ENCODE data around the gene APRT.
"Not testable (repeated sequence)": the region's sequence is repeated elsewhere in the genome, so short reads cannot be mapped to it uniquely, and the experiment has no call there.

The APRT gene

DNA sequence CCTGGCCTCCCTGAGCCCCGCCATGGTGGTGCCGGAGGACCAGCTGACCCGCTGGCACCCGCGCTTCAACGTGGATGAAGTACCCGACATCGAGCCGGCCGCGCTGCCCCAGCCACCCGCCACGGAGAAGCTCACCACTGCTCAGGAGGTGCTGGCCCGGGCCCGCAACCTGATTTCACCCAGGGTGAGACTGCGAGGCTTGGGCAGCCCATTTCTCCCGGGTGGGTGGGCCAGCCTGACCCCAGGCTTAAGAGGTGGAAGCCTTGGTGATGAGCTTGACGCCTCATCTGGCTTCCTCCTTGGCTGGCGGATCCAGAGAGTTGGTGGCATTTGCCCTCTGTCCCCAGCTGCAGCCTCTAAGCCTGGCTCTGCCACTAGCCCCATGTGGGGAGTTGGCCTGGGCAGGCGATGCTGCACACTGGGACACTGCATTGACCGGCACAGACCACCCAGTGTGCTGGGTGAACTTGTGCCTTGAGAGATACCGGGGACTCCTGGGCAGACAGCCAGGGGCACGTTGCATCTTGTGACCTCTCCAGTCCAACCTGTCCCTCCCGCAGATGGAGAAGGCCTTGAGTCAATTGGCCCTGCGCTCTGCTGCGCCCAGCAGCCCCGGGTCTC, 5.1 kb downstream of the APRT start:
- no peak for DNase-seq

DNA sequence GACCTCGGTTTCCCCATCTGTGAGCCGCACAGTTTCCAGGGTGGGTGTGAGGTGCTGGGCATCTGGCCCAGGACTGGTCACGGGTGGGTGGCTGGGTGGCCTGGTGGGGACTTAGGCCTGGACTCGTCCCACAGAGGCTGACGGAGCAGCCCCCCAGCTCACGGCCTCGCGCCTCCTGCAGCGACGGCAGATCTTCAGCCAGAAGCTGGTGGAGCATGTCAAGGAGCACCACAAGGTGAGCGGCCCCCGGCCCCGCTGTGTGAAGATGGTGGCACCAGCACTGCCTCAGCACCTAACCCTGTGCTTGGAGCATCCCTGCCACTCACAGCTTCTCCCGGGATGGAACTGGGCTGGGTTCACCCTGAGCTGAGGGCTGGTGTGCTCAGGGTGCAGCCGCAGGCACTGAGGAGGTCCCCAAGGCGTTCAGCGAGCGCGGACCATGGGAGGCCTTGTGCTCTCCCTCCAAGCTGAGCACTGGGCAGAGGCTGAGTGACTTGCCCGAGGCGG, 5.8 kb downstream of the APRT start:
- DNase-seq: no peak

DNA sequence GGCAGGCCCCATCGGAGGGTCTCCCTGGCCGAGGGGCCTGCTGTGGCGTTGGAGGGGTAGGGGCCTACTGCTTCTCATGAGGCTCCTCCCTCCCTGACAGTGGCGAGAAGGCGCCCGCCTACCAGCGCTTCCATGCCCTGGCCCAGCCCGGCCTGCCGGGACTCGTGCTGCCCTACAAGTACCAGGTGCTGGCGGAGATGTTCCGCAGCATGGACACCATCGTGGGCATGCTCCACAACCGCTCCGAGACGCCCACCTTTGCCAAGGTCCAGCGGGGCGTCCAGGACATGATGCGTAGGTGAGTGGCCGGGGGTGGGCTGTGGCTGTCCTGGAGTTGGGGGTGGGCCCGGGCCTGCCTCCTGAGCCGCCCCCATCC, 6.4 kb downstream of the APRT start:
- no peak for DNase-seq

DNA sequence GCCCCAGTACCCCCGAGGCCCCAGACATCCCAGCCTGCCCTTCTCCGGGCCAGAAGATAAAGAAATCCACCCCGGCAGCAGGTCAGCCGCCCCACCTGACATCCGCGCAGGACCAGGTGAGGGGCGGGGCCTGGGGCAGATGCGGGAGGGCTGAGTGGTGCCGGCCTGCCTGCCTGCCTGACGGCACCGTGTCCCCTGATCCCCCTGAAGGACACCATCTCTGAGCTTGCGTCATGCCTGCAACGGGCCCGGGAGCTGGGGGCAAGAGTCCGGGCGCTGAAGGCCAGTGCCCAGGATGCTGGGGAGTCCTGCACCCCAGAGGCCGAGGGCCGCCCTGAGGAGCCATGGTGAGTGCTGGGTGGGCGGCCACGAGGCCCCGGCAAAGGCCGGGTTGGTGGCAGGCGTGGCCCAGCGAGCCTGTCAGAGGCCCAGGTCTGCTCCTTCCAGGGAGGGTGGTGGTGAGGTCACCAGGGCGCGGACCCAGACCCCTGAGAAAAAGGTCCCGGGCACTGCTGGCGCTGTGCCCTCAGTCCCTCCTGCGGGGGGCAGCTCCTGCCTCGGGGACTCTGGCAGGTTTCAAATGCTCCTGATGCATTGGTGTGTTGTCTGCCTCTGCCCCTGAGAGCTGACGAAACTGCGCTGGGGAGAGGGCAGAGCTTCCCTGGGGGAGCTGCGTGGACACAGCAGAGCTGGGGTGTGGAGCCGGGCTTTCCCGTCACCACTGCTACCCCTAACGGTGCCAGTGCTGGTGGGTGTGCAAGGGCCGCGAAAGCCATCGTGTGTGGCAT, 7.0 kb downstream of the APRT start:
- DNase-seq: no peak

DNA sequence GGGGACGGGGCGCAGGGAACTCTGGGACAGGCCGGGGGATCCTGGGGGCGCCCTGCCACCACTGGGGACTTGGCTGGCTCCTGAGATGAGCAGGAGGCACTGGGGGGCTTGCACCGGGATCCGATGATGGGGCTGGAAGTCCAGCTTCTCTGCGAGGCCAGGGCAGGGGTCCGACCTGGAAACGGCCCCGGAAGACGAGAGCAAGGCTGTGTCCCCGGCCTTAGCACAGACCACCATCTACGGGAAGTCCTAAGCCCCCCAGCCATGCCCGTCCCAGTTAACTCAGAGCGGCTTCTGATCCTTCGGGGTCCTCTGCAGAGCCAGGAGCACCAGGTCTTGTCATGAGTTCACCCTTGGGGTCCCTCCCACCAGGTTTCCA, 7.6 kb downstream of the APRT start:
- DNase-seq: no peak

DNA sequence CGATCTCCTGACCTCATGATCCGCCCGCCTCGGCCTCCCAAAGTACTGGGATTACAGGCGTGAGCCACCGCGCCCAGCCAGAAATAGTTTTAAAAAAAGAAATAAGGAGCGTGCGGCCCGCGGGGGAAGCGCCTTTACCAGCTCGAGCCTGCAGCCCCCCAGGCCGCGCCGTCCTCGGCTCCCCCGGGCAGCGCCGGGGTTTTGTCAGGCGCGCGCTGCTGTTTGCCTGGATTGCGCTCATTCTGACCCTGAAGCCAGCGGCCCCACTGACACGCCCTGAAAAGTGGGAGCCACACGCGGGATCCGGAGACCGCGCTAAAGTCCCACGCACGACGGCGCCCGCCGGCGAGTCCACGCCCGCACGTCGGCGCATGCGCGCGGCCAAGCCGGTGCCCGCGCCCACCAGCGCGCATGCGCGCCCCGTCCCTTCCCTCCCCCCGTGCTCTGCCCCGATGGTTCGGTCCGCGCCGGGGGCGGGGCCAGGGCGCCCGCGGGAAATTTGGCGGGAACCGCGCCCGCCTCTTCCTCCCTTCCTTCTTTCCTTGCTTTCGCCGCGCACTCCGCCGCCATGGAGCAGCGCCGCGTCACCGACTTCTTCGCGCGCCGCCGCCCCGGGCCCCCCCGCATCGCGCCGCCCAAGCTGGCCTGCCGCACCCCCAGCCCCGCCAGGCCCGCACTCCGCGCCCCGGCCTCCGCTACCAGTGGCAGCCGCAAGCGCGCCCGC, 8.3 kb downstream of the APRT start, which contains the start of gene CDT1:
CDT1 (plus strand) TSS at position 526 of the 724 bp plus-strand sequence; CDS start at position 569, 43 bp downstream.
- DNase-seq: peak; percentile 93

DNA sequence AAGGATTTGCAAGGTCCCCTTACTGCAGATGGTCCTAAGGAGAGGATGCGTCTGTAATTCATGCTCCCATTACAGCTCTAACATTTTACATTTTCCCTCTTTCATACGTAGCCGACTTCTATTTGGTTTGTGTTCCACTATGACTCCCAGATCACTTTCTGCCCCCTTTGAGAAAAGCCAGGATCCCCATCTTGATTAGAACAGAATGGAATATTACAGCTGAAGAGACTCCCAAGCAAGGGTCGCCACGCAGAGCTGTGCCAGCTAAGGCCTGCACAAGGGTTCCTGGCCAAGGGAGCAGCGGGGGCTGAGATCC, 11.5 kb downstream of the APRT start:
- DNase-seq: no peak

DNA sequence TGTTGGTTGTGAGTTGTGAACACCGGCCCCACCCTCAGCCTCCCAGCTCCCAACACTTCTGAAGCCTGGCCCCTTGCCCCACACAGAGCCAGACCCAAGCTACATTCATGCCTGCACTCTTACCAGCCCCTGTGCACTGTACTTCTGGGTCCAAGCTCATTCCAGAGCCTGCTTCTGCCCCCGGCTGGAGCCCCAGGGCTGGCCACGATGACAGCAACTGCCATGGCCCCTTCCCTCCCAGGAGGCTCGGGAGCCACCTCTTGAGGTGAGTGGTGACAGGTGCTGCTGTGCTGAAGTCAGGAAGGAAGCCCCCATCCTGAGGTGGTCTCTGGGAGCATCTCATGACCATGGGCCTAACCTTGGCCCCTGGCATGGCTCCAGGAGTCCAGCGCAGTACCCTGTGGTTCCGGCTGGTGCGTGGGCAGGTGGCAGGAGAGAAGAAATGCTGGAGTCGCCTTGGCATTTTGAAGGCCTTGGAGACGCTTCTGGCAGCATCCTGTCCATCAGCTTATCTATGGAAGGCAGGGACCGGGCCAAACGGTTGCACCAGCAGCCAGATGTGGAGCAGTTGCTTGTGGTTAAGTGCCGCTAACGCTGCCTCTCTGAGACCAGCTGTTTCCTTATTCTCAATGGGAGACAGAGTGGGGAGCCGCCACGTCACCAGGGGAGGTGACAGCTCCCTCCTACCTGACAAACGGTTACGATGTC, 12.0 kb downstream of the APRT start:
- DNase-seq: no peak

DNA sequence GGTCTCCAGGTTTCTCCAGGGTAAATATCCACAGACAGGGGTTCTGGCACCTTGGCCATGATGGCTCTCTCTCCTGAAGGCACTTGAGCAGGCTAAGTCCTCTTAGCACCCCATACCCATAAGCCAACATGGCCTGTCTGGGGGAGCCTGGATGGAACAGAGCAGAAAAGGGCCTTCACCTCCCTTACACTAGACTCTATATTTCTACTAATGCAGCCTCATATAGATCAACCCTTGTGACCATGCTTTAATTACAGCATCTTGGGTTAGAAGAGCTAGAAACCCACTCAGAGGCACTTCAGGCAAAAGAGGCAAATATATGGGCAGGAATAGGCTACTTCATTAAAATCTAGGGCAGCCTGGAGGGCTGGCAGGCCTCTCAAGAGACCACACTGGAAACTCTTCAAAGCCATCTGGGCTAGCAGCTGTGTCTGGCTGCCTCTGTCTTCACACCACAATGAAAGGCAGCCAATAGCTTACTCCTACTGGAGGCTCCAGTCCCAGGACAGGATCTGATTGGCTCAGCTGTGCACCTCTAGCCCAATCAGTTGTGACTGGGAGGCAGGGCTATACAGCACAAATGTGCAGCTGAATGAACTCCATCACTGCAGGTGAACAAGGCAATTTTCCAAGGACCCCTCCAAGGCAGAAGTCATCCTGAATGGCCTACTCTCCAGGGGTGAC, 12.8 kb downstream of the APRT start:
- no peak for DNase-seq

DNA sequence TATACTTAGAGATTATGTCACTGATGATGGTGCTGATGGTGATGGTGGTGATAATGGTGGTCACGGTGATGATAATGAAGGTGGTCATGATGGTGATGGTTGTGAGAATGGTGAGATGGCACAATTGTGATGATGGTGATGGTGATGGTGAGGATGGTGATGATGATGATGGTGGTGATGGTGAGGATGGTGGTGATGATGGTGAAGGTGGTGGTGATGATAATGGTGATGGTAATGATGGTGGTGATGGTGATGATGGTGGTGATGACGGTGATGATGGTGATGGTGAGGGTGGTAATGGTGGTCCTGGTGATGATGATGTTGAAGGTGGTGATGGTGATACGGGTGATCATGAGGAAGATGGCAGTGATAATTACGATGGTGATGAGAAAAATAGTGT, 13.7 kb downstream of the APRT start:
- DNase-seq: no peak

DNA sequence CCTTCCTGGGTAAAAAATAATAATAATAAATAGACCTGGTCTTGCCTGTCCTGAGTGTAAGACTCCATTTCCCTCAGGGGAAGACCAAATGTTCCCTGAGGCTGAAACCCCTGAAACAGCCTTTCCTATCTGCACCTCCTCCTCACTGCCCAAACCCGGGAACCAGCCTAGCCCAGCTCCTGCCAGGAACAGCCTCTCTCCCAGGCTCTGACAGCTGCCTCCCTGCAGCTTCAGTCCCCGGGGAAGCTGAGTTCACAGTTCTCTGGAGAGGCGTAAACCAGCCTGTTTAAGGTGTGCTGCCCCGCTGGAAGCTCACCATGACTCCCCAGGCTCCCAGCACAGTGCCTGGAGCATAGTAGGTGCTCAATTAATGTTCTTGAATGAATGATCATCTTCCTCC, 15.4 kb downstream of the APRT start:
- no peak for DNase-seq

DNA sequence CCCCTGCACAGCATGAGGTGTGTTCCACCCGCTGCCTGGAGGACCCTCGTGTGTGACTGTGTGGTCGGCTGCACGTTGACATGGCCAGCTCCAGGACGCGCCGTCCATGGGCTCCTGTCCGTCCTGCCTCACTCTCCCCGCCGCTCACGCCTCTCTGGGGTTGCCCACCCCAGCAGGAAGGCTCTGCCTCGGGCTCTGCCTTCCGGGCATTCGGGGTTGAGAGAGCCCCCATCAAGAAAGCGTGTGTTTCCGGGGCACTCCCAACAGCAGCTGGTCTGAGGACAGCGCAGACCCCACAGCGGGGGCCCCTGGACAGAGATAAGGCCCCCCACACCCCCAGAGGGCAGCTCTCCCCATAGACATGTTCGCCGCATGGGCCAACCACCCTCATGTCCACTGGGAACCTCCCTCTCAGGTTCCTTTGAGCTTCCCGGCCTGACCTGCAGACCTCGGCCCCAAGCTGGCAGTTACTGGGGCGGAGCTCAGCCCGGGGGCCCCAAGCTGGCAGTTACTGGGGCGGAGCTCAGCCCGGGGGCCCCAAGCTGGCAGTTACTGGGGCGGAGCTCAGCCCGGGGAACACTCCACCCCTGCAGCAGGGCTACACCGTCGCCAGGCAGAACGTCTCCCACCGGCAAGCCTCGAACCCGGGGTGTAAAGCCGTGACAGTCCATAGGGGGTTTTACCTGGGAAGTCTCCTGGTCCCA, 18.3 kb downstream of the APRT start:
- no peak for DNase-seq

DNA sequence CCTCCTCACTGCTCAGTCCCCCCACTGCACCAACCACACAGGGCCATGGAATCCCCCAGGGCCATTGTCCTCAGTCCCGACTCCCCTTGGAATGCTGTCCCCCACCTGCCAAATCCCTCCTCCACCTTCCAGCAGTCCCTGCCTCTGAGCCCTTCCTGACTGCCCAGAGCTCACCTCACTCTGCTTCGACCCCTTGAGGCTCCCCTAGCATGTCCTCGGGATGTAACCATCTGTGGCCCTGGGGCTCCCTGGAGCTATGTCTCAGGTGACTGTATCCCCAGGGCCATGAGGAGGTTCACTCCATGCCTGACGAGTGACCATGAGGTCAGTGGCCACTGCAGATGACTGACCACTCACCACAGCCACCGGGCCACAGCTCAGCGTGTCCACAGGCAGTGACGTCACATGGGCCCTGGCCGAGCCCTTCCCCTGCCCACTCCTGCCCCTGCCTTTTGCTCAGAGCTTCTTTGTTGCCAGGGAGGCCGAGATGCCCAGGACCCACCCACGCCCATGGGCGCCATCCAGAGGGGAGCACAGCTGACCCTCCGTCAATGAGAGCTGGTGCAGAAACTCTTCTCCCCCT, 19.0 kb downstream of the APRT start:
- peak; percentile 47 for DNase-seq

DNA sequence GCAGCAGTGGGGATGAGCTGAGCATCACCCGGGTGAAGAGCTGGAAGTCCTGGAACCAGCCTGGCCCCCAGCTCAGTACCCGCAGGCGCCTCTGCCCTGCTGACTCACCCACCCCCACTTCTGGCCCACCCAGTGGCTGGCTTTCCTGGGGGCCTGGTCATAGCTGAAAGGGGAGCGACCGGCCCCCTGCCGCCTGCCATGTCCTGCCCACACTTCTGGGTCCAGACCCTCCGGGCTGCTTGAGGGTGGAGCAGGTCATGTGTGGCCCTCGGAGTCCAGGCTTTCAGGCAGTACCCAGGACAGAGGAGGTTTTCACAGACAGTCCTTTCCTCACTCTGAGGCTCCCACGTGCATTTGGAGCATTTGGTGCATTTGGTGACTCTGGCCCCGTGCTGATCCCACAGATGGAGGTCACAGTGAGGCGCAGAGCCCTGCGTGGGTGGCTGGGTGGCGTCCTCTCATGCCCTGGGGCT, 19.6 kb downstream of the APRT start:
- DNase-seq: no peak

DNA sequence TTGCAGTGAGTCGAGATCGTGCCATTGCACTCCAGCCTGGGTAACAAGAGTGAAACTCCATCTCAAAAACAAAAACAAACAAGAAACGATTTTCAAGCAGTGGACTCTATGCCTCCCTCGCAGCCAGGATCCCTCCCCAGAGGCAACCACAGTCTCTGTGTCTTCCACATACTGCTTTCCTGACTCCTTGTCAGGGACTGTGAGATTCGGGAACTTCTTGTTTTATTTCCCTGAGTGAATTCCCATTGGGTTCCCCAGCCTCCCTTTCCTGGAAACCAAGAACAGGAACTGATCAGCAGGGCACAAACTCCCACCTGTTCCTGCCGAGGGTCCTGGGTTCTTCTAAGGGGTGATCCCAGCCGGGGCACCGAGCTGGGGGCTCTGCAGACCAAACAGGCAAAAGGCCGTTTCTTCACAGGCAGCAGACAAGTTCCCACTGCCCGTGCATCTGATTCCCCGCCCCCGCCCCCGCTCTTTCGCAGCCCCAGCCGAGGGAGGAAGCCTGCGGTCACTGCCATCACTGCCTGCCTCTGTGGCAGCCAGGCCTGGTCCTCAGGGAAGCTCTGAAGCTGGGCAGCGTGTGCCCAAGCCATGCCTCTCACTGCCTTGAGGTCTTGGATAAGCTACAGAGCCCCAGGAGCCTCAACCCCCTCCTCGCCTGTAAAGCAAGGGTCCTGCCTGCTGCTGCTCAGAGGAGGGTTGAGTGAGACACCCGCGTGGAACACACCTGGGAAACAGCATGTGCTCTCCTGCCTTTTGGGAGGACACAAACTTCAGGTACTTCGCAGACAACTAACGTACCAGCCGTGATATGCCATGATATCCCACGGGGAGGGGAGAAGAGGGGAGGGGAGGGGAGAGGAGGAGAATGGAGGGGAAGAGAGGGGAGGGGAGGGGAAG, 21.2 kb downstream of the APRT start:
- DNase-seq: peak; percentile 57

DNA sequence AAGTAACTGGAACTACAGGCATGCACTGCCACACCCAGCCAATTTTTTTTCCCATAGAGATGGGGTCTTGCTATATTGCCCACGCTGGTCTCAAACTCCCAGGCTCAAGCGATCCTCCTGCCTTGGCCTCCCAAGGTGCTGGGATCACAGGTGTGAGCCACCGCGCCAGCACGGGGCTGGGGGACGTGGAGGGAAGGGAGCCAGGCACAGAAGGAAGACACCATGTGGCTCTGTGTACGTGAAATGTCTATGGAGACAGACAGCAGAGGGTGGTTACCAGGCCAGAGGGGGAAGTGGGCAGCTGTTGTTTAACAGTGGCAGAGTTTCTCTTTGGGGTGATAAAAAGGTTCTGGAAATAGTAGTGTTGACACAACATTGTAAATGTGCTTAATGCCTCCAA, 22.1 kb downstream of the APRT start:
- no peak for DNase-seq

DNA sequence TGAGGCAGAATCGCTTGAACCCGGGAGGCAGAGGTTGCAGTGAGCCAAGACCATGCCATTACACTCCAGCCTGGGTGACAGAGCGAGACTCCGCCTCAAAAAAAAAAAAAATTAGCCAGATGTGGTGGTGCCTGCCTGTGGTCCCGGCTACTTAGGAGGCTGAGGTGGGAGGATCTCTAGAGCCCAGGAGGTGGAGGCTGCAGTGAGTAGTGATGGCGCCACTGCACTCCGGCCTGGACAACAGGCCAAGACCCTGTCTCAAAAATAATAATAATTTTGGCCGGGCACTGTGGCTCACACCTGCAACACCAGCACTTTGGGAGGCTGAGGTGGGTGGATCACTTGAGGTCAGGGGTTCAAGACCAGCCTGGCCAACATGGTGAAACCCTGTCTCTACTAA, 23.0 kb downstream of the APRT start:
- DNase-seq: not testable (repeated sequence)

DNA sequence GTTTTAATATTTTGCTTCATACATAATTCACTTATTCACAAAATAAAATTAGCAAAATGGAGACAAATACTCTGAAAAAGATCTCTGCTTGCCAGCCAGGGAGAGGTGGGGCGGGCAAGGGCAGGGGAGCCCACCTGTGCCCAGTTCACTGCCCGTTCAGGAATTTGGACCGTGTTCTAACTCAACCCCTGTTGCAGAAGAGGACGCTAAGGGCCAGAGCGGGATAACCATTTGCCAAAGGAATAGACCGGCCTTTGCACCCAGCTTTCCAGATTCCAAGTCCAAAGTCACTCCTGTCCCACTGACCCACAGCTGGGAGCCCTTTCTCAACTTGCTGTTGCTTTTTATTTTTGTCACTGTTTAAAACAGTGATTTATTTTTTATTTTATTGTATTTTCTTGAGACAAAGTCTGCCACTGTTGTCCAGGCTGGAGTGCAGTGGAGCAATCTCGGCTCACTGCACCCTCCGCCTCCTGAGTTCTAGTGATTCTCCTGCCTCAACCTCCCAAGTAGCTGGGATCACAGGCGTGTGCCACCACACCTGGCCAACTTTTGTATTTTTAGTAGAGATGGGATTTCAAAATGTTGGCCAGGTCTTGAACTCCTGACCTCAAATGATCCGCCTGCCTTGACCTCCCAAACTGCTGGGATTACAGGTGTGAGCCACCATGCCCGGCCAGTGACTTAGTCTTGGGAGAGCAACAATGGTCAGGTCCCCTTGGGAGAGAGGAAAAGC, 24.0 kb downstream of the APRT start:
- DNase-seq: no peak

DNA sequence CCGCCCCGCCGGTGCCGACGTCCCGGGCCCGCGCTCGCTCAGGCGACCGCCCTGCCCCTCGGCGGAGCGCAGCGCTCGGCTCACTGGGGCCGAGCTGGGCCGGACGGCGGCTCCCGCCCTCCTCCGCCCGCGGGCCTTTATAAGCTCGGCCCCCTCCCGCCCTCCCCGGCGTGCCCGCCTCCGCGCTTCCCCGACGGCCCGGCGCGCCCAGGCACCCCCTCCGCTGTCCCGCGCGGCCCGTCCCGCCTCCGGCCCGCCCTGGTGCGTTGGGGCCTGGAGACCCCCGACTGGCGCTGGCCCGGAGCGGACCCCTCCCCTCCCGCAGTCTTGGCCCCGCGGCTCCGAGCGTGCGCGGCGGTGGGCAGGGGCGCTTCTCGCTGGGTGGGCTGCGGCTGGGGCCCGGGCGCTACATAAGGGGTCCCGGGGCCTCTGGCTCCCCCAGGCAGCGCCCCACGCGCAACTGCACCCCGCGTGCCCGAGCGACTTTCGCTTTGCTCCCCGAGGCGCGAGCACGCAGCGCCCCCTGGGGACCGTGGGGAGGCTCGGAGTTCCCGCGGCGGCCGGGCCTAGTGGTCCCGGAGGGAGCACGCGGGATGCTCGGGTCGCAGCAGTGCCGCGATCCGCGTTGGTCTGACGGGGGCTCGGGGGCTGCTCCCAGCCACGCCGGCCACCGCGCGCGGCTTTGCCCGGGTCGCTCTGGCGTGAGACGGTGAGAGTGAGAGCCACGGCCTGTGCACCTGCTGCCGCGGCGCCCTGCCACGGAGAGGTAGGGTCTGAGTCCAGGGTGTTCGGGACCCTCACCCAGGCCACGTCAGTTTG, 26.4 kb downstream of the APRT start, which contains the start of gene PIEZO1:
PIEZO1 (minus strand) TSS at position 115 of the 819 bp plus-strand sequence. CDS start 256 bp downstream, outside the sequence.
- peak; percentile 79 for DNase-seq

Measured in right forelimb (tissue), 1 donor.